Non-pigmented ciliary epithelial cell (primary cell): ENCODE results near the gene MBTPS1.

Experiments
- DNase-seq: peaks from one replicate; pipeline ENCODE4 v3.0.0-alpha.2; 2010; ENCODE audit warnings: low read depth

MBTPS1 gene

DNA sequence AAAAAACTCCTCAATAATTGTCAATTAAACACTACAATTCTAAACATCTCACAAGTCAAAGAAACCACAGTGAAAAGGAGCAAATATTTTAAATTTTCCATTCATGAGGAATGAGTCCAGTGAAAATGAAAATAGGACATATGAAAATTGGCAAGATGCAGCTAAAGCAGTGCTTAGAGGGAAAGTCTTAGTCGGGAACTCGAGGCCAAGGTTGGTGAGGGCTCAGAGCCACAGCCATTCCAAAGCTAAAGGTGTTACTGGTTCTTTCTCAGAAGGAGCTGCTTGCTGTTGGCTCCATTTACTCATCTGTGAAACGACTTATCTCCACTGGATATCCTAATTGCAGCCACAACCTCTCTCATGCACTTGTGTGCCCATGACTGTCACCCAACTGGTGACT is 80.6 kb downstream of the MBTPS1 start:
- DNase-seq, result no peak

DNA sequence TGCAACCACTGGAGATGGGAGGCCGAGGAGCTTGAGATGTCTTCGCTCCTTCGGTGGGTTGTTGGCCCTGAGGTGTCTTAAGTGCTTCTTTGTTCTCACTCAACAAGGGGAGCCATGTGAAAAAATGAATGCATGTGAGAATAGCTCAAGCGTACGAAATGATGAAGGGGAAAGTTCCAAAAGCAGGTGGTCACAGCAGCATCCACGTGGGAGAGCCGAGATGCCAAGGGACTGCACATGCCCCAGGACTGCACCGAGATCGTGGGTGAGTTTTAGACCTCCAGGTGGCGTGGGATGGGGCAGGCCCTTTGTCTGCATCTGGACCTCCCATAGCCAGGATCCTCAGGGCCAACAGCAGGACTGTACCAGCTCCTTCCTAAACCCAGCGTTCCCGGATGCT is 82.2 kb downstream of the MBTPS1 start:
- no peak for DNase-seq

DNA sequence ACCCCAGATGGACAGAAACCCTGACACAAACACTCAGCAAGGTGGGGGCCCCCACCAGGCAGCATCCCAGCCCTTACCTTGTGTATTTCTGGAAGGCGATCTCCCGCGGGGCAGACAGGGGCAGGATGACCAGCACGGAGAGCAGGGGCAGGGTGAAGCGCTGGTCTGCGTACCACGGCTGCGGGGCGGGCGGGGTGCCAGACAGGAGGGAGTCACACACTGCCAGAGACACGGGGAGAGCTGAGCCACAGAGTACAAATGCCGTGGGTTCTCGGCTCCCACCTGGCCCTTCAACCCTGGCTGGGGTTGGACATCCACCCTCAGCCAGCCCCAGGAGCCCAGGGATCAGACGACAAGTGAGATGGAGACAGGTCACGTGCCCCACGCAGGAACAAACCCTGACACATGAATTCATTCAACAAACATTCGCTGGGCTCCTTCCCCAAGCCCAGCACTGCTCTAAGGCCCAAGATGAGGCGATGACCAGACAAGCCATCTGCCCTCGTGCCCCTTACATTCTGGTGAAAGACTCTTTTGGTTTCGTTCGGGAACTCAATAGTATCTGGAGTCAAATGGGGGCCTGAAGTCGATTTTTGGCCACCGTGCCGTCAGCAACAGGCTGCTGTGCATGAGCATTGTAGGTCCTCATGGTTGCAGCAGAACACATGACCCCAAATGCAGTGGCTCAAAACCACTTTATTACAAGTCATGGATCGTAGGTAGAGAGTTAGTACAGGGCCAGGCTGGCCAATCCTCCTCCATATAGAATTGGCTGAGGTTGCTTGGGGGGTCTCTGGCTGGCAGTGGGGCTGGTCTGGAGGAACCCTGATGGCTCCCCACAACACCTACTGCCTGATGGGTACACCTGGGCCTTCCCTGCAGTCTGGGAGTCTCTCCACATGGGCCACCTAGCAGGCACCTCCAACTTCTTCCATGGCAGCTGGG is 83.2 kb downstream of the MBTPS1 start:
- DNase-seq, result no peak

DNA sequence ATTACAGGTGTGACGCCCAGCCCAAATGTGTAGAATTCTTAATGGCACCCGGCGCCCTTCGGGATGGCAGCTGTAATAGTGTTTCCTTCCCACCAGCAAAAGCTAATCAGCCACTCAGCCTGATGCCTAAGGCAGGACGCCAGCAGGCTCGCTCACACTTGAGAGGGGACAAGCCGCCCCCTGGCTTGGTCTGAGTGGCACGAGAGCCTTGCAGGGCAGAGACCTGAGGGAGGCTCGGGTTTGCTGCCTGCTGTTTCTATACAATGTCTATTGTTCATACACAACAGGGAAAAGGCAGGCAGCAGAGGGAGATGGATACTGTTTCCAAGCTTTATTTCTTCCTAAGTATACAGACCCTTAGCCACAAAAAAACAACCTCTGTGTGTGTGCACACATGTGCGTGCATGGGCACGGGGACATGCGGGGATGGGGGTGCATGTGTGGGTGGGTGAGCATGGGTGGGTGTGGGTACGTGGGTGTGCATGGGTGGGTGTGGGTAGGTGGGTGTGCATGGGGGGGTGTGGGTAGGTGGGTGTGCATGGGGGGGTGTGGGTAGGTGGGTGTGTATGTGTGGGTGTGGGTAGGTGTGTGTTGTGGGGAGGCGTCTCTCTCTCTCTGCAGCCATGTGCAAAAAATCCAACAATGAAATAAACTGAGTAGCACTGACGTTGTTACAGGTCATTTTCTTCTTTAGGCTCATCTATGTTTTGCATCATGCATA is 84.1 kb downstream of the MBTPS1 start:
- DNase-seq, result no peak

DNA sequence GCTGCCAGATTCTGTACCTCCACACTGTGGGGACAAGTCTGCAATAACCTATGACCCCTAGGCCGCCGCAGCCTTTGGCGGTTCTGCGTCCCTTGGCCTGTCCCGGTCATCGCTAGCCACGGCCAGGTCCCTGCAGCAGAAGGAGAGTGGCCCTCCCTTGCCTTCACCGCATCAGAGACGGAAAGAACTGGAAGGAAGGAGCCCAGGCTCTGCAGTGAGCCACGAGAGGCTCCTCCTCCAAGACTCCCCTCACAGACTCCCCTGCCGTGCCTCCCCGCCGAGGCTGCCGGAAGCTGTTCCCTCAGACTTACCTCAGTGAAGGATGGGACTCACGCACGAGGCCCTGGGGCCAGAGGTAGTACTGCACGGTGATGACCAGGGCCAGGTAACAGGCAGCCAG is 85.2 kb downstream of the MBTPS1 start:
- no peak for DNase-seq

DNA sequence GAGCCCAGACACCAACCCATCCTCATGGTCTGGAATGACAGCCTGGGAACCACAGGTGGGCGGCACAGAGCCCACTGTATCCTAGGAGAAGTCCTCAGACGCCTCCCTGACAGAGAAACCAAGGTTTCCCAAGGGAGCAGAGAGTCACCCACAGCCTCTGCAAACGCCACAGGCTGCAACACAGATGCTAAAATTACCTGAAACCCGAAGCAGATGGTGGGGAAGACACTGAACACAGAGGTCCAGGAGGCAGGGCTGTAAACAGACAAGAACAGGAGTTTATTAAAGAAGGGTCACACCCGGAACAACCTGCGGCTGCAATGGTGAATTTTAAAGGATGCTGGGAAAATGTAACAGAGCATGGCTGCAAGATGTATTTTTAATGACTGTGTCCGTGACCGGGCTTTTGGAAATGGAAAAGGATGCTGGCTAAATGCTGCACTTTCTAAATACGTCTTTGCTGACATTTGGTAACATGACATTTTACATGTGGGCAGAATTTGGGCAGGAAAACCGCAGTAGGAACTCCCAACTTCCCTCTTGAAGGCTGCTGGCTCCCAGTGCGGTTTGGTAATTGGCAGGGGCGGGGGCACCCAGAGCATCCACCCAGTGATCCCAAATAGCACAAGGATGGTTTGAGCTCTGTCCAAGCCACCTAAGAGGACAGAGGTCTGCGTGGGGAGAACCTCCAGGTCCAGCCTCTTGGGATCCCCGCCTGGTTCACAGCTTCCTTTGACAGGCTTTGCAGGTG is 87.3 kb downstream of the MBTPS1 start:
- no peak for DNase-seq

DNA sequence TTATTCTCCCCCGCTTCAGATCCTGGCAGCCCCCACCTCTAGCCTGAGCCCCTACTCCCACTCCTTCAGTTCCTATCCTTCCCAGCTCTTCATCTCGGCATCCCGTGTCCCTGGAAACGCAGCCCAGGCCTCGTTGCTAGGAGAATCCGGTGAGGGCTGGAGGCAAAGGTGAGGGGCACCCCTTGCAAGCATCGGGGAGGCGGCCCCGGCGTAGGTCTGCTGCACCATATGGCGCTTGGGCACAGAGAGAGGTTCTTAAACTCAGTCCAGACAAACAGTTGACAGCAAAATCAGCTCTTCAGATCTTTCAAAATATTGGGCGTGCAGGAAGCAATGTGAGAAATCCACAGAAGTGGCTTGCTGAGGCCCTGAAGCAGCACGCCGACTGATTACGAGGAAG is 89.1 kb downstream of the MBTPS1 start:
- no peak for DNase-seq

DNA sequence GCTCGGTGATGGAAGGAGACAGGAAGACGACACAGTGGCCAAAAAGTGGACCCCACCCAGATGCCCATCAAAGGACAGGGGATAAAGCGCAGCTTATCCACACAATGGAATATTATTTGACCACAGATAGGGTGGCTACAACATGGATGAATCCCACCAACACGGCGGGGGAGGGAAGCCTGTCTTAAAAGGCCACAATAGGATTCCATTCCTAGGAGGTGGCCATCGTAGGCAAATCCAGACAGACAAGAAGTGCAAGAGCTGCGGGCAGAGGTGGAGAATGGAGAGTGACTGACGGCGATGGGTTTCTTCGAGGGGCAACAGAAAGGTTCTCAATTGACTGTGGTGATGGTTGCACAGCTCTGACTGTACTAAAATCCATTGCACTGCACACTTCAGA is 90.1 kb downstream of the MBTPS1 start:
- no peak for DNase-seq

DNA sequence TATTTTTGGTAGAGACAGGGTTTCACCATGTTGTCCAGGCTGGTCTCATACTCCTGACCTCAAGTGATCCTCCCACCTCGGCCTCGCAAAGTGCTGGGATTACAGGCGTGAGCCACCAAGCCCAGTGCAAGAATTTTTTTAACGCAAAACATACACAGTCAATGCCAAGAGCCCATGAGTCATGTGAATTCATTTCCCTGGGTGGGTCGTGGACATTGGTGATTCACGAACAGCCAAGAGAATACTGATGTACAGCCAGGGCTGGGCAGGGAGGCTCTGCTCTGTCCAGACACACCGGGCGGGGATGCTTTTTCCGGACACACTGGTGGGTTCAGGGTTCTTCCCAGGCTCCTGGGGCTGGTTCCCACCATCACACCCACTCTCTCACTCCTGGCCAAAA is 91.9 kb downstream of the MBTPS1 start:
- DNase-seq, result peak; percentile 26

DNA sequence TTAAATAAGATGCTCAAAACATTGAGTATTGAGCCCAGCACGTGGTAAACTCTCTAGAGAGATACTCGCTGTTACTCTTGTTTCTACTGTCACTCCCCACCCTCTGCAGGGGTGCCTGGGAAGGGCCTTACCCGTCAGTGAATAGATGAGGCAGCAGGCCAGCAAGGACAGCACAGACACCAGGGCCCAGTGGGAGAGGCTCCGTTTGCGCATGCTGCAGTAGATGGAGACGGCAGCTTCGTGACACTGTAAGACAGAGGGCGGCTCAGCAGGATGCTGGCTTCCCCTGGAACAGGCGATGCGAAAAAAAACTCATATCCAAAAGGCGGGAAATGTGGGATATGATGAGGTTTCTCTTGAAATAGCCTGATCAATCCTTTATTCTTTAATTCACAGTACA is 94.1 kb downstream of the MBTPS1 start:
- DNase-seq, result no peak

DNA sequence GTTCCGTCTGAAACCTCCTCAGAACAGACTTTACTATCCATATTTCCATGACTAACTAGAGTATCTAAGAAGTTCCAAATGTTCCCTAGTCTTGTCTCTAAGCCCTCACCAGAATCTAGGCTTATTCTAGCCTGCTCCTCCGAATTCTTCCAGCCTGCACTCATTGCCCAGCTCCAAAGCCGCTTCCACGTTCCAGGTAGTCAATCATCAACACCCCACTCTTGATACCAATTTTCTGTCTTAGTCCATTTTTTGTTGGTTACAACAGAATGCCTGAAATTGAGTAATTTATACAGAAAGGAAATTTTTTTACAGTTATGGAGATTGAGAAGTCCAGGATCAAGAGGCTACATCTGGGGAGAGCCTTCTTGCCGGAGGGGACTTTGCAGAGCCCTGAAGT is 95.3 kb downstream of the MBTPS1 start:
- no peak for DNase-seq

DNA sequence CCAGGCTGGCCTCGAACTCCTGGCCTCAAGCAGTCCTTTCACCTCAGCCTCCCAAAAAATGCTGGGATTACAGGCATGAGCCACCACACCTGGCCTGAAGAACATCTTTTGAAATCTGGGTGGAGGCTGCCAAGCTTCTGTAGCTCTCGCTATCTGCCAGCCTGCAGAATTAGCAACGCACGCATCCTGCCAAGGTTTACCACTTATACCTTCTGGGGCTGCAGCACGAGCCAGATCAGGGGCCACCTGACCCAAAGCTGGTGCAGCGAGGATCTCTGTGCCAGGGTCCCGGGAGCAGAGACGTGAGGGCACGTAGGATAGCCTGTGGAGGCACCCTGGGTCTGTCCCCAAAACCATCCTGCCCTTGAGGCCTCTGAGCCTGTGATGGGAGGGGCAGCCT is 96.4 kb downstream of the MBTPS1 start:
- DNase-seq, result no peak

DNA sequence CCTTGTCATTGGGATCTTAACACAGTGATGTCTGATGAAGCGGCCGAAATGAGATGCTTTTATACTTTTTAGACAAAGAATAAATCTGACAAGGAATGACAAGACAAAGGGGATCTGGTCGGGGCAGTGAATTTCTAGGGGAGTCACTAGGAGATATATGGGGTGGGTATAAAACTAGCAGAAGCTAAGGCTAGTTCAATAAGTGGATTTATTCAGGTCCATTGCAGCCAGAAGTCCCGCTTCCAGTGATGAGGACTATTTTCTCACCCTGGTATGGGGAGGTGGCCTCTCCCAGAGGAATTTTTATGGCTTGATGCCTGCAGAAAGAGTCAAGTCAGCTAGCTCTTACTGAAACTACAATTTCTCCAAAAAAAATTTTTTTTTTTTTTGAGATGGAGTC is 98.0 kb downstream of the MBTPS1 start:
- DNase-seq, result no peak

DNA sequence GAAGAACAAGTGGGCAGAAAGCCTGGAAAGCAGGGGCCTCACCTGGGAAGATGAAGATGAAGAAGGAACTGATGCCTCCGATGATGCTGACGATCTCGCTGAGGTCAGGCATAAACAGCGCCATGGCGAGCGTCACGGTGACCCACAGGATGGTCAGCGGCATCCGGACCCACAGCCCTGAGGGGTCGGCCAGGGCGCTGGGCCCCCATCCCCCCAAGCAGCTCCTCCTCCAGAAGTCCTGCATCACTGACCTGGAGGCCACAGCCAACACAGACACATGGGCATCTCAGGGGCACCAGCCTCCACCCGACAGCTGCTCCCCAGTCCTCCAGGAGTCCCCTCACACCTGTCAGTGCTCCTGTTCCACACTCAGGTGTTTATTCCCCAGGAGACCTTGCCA is 100.3 kb downstream of the MBTPS1 start:
- no peak for DNase-seq

DNA sequence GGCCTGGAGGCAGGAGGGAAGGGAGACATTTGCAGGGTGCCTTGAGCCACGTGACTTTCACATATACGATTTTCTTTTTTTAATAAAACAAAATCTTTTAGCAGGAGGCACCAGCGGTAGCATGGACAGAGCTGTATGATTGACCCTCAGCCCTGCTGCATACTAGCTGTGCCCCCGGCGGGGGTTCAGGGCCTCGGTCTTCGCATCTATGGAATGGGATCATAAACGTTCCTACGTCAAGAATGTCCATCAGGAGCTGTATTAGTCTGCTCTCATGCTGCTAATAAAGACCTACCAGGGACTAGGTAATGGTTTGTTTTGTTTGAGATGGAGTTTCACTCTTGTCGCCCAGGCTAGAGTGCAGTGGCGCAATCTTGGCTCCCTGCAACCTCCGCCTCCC is 101.3 kb downstream of the MBTPS1 start:
- no peak for DNase-seq

DNA sequence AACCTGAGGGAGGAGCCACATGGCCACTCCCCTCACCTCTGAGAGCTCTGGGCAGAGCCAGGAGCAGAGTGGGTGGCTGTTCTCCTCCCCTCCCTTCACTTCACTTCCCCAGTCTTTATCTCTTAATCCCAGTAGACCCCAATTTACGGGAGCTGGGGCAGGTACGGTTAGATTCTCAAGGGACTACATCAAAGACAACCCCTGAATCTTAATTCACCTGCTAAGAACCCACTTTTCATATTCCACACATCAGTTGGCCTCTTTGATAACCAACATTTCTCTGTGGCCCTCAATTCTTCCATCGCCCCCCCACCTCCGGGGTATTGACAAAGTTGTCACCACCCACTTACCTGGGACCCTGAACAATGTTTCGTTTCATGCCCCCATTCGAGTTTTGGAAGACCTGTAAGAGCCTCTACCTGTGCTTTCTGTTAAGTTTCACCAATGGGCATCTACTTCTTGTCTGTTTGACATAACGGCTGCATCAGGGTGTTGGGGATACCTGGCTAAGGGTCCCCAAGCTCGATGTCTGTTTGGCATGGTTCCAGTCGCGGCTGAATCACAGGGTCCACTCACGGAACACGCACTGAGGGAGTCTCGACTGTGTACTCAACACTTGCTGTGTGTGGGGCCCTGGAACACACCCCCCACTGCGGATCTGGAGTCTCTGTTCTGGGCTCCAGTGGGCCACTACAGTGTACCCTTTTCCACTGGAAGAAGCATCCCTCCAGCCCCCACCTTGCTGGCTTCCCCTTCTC is 102.0 kb downstream of the MBTPS1 start:
- DNase-seq, result no peak

DNA sequence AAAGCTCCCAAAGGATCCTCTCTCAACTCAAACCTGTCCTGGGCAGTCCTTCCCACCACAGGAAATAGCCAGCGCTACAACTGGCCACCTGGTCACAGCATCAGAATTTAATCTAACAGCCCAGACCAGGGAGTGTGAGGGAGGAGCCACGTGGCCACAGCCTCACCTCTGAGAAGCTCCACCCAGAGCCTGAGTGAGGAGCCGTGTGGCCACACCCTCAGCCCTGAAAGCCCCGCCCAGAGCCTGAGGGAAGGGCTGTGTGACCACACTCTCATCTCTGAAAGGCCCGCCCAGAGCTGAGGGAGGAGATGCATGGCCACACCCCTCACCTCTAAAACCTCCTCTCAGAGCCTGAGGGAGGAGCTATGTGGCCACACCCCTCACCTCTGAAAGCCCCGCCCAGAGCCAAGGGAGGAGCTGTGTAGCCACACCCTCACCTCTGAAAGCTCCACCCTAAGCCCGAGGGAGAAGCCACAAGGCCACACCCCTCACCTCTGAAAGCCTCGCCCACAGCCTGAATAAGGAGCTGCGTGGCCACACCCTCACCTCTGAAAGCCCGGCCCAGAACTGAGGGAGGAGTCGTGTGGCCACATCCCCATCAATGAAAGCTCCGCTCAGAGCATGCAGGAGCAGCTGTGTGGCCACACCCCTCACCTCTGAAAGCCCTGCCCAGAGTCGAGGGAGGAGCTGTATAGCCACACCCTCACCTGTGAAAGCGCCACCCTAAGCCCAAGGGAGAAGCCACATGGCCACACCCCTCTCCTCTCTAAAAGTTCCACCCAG is 102.8 kb downstream of the MBTPS1 start:
- no peak for DNase-seq

DNA sequence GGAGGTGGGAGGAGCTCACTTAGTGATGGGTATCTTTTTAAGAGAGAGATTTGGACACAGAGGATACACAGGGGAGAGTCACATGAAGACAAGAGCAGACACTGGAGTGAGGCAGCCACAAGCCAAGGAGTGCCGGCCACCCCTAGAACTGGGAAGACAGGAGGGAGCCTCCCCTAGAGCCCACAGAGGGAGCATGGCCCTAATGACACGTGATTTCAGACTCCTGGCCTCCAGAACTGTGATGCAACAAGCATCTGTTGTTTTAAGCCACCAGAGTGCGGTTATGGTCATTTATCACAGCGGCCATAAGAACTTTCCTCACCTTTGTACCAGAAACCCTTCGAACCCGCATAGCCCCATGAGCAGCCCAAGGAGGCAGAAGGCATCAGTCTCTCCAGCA is 107.5 kb downstream of the MBTPS1 start:
- DNase-seq, result no peak

DNA sequence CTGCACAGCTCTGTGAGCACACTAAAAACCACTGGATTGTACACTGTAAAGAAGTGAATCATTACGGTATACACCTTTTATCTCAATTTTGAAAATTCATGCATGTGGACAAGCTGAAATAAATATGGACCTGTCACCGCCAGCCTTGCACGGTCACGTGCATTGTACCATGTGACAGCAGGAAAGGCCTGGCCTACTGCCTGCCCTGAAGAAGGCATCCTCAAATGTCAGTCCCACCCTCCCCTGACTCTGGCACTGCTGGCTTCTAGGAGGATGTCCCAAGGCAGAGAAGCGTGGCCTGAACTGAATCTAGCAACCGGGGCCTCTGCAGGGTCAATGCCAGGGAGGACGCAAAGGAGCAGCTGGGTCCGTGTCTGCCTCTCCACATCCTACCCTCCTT is 108.8 kb downstream of the MBTPS1 start:
- DNase-seq, result no peak

DNA sequence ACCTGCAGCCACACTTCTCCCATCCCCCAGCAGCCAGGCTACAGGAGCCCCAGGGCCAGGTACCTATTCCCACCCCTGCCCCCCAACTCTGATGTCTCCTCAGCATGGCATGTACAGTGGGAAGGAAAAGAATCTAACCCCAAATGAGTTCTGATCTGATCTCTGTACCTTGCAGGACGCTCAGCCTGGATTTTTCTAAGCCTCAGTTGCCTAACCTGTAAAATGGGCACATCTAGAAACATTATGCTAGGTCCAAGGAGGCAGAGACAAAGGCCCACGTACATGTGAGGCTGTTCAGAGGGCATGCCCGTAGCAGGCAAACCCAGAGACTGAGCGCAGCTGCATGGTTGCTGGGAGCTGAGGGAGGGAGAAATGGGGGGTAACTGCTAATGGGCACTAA is 109.2 kb downstream of the MBTPS1 start:
- DNase-seq, result no peak

DNA sequence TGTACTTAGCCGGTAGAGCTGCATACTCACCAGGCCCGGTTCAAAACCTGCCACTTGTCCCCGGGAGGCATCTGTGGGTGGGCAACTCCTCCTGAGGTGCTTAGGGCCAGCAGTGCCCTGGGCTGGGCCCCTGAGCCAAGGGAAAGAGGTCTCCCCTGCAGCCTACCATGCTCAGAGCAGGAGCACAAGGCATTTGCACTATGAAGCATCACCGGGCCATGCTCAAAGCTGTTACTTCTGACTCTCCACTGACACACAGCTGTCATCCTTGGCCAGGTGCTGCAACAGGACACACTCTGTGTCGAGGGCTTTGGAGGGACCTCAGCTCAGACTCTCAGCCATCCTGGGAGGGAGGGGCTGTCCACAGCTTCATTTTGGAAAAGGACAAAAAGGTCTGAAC is 111.4 kb downstream of the MBTPS1 start:
- no peak for DNase-seq
